HuH-7 (cell line): ENCODE results near the gene ADAMTS7.
"Not testable (repeated sequence)": the region's sequence is repeated elsewhere in the genome, so short reads cannot be mapped to it uniquely, and the experiment has no call there.

Experiments used
- DNase-seq: peaks from one replicate; pipeline ENCODE4 v3.0.0; 2011; ENCODE audit warnings: low spot score

ADAMTS7 gene

DNA sequence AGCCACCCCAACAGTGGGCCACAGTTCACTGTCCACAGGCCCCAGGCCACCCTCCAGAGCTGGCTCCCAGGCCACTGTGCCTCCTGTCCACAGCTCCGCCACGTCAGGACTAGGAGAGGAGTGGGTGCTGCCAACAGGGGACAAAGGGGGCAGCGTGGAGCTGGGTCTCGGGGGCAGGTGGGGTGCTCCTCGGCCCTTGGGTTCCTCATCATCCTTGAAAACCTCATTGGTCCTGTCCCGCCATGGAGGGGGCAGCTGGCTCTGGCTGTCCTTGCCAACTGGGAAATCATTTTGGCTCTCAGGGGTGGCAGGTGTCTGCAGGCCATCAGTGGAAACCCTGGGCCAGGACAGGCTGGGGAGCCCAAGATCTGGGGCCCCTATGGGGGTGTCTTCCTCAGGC lies 45.2 kb downstream of the ADAMTS7 start:
- no peak for DNase-seq

DNA sequence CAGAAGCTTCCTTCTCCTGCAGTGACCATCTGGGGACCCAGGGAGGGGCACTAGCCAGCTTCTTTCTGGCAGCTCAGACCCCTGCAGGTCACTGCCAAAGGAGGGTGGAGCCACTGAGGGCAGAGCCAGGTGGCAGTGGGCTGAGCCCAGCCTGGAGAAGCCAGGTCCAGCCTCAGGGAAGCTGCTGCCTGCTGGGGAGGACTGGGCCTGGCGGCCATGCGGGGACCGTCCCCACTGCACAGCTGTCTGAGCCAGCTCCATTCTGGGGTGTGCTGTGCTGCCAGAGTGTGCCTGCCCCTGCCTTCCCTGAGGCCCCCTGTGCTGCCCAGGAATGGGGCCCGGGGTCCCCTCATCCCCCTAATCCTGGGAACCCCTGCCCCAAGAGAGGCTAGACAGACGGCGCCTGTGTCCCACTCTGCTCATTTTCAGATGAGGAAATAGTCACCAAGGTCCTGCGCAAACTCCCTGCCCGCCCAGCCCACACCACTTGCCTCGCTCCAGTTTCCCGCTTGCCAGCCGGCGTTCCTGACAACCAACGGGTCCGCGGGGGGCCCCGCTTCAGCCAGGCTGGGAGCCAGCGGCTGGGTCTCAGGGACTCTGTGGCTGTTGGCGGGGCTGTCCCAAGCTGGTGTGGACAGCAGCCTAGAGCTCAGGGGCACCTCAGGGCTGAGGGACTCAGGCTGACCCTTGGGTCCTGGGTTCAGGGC lies 46.0 kb downstream of the ADAMTS7 start:
- not testable (repeated sequence) for DNase-seq

DNA sequence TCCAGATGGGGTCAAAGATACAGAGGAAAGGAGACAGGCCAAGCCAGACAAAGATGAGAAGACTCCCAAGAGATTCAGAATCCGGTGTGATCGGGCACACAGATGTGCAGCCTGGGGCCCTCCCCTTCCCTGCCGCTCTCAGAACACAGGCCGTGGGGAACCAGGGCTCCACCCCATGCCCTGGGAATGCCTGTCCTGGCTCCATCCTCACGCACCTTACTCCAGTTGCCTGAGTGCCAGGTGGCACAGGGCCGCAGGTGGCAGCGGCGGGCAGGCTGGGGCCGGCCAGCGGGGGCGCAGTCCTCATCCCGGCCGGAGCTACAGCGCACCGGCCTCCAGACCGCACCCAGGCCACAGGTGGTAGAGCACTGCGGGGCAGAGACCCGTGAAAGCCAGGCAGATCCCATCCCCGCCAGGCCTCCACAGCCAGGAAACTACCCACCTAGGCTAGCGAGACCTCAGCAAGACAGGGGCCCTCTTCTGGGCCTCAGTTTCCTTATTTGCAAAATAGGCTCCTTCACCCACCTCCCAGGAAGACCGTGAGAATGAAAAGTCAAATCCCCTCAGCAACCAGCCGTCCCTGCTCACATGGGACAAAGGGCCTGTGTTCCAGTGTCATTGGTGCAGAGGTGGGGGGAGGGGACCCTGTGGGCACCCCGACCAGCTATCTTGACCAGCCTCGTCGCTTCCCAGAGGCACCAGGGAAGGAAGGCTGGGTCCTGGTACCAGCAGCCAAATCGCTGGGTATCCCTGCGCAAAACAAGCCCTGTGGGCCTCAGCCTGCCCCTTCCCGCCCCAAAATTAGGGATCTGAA lies 46.7 kb downstream of the ADAMTS7 start:
- not testable (repeated sequence) for DNase-seq

DNA sequence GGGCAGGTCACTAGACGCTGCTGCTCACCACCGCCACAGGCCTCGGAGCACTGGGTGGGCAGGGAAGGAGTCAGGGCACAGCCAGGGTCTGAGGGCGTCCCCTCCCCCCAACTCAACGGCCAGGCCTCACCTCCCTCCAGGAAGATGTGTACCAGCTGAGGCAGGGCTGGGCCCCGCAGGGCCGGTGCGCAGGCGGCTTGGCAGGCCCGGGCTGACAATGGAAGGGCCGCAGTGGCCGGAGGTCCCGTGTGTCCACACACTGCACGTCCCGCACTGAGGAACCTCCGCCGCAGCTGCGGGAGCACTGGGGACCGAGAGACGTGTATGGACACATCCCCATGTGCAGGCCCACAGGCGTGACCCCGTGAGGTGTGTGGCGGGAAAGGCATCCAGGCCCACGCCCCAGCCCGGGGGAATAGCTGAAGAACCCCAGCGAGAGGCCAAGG lies 47.4 kb downstream of the ADAMTS7 start:
- DNase-seq = no peak

DNA sequence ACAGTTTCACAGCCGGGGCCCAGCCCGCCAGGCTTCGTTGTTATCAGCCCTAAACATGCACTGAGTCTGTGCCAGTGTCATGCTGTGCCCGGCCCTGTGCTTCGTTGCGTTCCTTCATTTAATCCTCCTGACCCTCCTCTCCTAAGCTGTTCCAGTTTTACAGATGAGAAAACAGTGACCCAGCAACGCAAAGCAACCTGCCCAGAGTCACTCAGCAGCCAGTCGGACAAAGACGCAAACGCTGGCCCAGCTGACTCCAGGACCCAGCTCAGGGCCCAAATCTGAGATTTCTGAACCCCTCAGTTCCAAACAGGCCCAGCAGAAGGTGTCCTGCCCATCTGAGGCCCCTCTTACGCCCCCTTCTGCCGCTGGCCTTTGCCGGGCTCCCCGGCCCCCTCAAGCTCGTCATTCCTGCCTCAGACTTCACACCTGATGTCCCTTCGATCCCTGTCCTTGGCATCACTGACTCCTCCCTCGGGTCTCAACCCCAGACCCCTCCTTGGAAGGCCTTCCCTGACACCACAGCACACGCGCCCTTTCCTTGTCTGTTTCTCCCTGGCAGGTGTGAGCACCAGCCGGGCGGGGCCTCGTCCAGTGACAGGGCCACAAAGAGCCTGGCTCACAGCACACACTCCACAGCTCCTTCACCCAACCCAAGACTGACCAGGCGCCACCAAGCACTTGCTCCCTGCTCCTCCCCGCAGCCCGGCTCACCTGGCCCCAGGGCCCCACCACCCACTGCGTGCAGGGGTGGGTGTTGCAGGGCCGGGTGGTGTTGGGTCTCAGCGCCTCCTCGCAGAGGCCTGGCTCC lies 48.1 kb downstream of the ADAMTS7 start:
- DNase-seq = no peak

DNA sequence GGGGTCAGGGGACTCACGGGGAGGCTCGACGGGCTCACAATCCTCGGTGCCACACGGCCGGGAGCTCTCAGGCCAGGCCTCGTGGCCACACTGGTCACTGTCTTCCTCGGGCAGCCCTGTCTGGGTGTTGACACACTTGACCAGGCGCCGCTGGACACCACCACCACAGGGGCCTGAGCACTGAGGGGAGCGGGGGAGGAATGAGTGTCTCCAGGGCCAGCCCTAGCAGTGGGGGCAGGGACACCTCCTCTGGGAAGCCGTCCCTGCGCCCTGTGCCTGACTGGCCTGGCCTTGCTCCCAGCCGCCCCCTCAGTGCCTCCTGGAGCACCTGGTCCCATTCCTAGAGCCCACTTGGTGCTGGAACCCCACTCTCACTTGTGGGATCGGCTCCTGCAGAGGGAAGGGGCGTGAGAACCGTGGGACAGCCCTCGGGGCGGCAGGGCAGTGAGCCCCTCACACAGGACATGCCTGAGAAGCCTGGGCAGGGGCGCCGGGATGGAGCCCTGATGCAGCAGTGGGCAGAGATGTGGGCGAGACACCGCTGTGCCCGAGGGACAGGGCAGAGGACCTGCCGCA lies 48.8 kb downstream of the ADAMTS7 start:
- DNase-seq = not testable (repeated sequence)

DNA sequence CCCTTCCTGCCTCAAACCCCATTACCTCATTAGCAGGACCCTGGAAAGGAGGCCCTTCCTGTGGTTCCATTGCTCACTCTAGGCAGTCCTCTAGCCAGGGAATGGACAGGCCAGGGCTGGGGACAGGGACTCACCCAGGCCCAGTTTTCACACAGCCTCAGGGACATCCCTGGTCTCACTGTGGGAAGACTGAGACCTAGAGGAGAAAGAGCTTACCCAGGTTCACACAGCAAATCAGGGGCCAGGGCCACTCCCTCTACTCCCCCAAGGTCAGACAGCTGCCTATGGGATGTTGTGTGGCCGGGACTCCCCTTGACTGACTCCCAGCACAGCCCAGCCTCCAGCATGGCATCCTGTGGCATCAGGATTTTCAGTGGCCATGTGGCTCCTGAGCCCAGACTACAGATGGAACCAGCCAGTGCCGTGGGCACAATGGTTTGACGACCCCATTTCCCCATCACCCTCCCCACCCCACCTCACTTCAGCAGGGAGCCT lies 49.3 kb downstream of the ADAMTS7 start:
- DNase-seq = no peak

DNA sequence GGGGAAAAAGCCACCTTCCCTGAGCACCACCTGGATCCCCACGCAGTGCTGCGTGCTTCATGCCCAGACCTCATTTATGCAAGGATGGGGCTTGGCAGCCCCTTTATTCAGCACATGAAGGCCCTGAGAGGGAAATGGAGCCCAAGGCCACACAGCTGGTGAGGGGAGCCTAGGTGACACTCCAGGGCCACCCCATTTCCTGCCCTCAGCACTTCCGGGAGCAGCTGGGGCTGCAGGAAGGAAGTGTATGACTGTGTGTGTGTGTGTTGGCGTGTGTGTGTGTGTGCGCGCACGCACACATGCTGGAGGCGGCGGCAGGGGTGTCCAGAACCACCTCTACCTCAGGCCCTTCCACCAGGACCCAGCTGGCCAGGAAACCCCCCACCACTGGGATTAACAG lies 49.8 kb downstream of the ADAMTS7 start:
- not testable (repeated sequence) for DNase-seq

DNA sequence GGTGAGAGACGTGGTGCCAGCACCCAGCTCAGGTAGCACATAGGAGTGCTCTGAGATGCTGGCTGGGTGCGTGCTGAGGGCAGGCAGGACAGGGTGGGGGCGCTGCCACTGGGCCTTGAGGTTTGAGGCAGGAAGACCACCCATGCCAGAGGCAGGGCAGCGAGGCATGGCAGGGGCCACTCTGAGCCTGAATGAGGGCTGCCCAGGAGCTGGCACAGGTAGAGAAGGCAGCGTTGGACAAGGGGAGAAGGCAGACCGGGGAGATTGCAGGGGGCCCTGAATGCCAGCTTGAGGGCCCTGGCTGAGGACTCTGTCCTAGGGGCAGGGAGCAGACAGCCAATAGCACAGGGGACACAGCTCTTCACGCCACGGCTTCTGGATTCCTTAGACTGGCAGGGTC lies 50.2 kb downstream of the ADAMTS7 start:
- DNase-seq = no peak

DNA sequence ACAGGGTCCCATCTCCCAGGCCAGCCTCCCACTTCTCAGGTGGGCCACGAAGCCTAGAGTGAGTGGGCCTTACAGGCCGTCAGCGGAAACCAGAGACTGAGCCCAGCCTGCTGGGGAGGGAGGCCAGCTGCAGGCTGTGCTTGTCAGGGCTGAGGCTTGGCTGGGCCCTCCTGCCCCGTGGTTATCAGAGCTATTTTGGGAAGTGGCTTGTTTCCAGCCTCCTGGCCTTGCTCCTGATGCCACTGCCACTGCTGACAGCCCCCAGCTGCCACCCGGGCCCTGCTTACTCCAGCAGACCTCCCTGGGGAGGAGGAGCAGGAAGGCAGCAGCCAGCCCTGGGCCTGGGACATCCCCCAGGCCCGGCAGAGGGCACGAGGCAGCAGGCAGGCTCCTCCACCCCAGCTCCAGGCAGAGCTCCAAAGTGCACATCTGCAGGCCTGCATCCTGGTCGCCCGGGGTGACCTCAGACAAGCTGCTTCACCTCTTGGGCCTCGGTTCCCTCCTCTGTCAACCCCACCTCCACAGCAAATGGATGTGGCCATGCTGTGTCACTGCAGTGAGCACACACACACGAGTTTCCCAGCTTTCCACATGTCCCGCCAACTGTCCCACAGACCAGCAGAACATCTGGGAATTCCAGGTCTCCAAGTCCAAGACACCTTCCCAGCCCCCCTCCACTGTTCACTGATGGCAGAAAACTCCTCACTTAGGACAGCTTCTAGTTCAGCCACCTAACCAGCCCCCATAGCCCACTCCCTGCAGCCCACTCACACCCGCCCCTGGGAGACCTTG lies 51.0 kb downstream of the ADAMTS7 start:
- DNase-seq = not testable (repeated sequence)

DNA sequence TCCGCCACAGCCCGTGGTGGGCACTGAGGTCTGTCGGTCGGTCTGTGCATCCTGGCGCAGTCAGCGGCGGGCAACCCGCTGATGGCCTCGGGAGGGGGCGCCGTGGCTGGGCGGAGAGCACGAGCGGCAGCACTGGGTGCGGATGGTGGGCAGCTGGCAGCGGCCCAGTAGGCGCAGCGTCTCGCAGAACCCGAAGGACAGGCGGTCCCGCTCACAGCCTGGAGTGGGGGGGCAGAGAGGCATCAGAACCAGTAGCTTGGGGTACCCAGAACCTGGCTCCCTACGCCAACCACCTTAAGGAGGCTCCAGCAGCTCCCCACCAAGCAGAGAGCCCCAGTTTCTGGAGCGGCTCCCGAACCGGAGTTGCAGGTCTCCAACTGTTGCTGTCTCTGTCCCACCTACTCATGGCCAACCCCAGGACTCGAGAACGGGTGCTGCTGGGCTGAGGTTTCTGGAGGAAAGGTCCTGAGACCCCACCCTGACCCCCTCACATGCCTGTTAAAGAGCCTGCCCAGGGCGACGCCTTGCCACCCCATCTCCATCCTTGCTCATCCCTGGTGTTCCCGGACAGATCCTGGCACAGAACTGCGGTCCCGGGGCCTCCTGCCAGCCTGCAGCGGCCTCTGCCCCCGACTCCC lies 51.8 kb downstream of the ADAMTS7 start:
- DNase-seq = not testable (repeated sequence)

DNA sequence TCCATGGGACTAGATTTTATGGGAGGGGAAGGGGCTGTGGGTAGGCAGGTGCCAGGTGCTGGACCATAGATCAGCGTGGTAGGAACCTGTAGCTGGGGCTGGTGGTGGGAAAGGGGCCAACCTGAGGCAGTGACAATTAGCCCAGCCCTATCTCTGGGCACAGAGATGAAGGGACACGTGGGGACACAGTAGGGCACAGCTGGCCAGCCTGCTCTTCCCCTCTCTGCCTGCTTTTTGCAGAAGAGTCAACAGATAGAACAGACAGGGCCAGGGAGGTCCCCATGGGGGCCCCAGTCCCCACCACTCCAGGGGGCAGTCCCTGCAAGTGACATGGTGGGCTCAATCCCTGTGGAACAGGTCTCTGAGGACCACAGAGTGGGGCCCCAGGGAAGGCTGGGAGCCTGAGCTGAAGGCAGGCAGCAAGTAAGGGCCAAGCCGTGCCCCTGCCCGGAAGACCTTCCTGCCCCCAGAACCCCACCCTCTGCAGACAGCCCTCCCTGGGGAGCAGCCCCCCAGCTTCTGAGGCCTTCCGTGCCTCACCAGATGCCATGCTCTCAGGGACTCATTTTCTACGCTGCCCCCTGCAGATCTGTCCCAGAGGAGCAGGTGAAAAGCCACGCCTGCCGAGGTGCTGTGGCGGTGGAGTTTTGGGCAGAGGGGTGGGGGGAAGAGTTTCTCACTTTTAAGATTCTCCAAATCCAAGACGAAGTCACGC lies 52.6 kb downstream of the ADAMTS7 start:
- not testable (repeated sequence) for DNase-seq

DNA sequence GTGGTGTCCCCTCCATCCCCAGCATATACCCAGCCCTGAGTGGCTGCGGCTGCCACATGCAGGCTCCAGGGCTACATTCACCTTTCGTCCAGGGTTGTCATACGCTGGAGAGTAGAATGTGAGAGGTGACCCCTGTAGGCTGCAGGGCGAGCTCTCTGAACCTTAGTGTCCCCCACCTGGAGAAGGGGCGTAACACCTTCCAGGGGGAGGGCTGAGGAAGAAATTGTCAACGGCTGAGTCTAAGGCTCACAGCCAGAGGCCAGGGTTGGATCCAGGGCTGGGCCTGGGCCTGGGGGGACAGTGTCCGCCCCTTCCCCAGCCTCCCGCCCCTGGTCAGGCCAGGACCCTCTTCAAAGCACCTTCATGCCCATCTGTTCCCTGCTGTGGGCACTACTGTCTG lies 53.2 kb downstream of the ADAMTS7 start:
- DNase-seq = not testable (repeated sequence)

DNA sequence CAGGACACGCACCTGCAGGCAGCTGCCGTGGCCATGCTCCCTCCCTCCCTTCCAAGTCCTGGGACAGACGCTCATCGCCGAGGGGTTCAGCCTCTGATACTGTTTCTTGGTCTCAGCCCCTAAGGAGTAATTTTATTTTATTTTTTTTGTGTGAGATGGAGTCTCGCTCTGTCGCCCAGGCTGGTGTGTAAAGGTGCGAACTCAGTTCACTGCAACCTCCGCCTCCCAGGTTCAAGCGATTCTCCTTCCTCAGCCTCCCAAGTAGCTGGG lies 53.7 kb downstream of the ADAMTS7 start:
- DNase-seq = no peak

DNA sequence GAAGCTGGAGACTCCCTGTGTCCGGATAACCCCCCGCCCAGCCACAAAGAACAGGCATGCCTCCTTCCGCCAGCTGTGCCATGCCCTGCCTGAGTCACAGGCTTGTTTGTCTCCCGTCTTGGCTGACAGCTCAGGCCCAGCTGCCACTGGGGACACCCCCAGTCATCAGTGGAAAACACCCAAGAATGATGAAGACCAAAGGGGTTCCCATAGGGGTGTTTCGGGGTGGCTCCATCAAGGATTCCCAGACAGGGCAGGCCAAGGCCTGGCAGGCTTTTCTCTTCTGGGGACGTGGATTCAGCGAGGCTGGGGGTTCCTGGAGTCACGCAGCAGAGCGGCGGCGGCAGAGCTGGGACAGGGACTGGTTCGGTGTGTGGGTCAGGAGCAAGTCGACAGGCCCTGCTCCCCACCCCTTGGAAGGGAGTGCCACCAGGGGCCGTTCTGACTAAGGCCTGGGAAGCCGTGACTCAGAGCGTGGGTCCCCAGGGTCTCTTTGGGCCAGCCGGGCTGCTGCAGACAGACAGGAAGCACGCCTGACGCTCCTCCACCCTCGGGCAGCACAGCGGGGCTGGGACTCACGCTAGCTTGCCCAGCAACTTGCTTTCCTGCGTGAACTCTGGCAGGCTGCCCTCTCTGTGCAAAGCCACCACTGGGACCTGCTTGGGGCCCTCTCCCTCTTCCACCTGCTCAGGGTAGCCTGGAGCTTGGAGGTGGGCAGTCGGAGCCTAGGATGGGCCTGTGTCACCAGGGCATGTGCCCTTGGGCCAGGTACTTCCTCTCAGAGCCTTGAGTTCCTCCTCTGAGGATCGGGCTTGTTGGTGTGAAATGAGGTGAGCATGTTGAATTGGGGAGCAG lies 54.3 kb downstream of the ADAMTS7 start:
- DNase-seq = not testable (repeated sequence)

DNA sequence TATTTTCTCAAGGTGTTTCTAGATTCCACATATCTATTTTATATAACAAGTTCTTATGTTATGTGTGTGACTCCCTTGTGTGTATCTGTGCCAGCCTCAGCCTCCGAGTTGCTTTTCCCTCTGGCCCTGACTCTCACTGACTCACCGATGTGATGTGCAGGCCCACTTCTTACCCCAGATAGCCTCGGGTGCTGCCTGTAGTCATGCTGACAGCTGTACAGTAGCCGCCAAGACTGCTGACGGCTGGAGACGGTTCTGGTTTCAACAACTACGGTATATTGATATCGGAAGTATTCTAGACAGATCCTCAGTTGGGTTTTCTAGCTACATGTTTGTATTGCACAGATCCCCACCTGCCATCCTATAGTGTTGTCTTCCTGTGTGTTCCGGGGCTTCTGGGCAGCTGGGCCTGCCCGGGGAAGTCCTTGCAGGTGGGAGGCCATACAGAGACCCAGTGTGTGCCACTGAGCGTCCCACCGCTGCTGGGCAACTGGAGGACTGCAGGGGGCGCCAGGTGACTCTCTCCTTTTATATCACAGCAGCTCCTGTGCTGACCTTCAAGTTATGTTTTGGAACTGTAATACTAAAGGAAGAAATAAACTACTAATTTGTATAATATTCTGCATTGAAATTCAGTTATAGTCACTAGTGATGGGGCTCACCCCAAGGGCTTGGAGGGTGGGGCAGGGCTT lies 55.2 kb downstream of the ADAMTS7 start:
- DNase-seq = peak; percentile 77

DNA sequence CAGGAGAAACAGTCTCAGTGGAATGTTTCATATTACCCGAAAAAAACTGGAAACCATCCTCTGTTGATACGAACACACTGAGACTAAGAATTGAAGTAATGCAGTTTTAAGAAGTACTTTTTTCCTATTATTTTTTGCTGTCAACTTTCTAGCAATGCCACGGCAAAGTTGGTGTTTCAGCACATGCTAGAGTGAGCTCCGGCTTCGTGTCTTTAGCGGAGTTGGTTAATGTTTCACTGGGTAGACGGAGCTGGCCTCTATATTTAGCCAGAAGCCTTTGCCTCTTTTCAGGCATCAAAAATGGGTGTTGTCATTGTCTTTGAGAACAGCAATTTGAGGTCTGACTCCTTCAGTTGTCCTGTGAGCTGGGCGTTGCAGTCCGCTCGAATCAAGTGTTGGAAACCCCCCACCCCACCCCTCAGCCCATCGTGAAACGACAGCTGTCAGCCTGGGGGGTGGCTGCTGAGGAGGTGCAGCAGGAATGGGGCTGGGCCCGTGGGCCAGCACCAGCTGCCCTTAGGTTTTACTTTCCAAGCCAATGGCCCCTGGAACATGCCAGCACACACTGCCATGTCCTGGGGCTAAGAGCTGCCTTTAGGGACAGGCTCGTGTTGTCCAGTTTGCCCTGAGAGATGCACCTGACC lies 56.5 kb downstream of the ADAMTS7 start:
- DNase-seq = peak; percentile 48
